NCI-H2107 treated with DMSO at 0.1 percent for 48 hours (cell line): ENCODE data around the gene TRMT10C.
A peak's percentile ranks its signal among the peaks of the same experiment; 100 is the strongest.
"Not testable (repeated sequence)": the region's sequence is repeated elsewhere in the genome, so short reads cannot be mapped to it uniquely, and the experiment has no call there.

ENCODE experiments used
- DNase-seq: peaks from one replicate; lab custom pipeline; 2025; ENCODE audit not compliant: unreplicated experiment; lab: John Stamatoyannopoulos, UW

TRMT10C gene

DNA sequence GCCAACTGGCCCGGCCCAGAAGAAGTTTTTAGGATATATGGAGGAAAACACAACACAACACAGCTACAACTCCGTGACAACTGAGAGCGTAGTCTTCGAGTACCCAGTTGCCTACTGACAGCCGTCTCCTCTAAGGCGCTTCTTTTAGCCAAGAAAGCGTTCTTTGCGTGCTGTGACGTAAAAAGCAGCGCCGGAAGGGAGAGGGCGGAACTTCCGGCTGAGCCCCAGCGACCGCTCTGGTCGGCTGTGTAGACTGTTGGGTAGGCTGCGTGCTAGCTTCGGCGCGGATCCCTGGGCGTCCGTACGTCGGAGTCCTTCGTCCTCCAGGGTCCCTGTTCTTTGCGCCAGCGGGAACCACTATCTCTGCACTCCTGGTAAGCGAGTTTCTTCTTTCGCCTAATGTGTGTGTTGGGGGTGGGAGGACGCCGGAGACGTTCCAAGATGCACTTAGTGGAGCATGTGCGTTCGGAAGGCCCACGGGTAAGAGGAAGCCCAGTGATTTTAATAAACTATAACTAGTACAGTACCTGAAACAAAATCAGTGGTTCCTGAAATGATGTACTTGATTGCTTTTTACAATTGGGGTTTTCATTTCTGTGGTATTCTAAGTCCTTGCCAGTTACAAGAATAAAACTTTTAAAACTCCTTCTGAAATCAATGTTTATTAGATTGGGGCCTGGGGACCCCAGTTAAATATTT is at the start of gene TRMT10C:
TRMT10C (plus strand) TSS at position 239 of the 699 bp plus-strand sequence. CDS start 2,914 bp downstream, outside the sequence.
- DNase-seq: peak; percentile 86

DNA sequence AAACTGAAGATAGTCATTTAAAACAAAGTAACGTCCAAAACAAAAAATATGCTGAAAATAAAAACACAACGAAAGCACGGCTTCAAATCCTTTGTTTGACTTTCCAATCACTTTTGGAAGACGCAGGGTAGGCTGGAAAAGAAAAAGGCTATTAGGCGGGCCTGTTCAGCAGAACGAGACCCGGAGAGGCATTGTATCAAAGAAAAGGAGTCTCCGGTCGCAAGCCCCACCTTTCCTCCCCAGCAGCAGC is 49.3 kb upstream of the TRMT10C start:
- no peak for DNase-seq

DNA sequence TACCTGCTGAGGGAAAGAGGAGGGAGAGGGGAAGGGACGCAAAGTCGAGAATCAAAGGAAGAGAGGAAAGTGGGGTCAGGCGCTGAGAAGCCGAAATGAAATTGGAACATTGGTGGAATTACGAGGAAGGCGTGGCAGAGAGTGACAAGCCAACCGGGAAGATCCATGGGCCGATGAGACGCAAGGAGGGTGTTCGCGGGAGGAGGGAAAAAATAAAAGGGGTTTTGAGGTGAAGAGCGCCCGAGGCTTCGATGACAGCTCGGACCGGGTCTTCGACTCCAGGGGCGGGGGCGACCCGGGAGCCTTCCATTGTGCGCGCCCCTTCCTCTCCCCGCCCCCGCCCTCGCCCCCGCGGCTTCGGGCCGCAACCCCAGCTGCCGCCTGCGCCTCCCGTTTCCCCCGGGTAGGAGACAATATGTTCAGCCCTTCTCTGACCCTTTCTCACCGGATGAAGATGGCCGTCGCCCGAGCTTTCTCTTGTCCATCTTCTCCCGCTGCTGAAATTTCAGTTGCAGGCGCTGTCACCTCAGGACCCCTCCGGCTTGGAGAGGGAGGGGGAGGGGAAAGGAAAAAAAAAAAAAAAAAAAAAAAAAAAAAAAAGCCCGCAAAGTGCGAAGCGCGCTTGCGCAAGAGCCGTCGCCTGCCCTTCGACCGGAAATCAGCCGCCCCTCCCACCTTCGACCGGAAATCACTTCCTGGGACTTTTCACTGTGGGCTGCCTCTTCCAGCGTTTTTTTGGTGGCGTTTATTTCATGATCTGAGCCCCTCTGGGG is 48.8 kb upstream of the TRMT10C start, which contains the start of gene SENP7:
SENP7 (minus strand) TSS at position 567 of the 773 bp plus-strand sequence; CDS start at position 485, 82 bp downstream.
- peak; percentile 80 for DNase-seq

DNA sequence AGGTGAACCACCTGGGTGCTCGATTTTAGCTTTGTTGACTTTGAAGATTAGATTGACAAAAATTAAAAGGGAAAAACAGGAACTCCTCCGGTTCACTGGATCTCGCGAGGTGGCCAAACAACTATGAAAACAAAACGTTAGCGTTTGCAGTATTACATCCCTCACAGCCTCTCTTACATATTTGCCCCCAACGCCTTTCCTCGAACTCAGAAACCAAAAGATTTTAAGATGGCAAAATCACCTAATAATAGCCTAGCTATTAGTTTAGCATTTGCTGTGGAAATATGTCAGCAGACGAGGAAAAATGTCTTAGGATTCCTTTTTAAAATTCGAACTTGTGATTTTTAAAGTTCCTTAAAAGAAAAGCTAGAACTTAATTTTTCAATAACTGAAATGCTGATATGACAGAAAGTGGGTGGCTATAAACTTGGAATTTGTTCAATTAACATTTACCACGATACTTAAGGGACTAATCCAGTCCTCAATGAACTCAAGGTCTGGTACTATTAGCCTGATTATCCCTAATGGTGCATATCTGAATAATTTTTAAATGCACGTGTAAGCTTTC is 48.2 kb upstream of the TRMT10C start:
- DNase-seq: no peak

DNA sequence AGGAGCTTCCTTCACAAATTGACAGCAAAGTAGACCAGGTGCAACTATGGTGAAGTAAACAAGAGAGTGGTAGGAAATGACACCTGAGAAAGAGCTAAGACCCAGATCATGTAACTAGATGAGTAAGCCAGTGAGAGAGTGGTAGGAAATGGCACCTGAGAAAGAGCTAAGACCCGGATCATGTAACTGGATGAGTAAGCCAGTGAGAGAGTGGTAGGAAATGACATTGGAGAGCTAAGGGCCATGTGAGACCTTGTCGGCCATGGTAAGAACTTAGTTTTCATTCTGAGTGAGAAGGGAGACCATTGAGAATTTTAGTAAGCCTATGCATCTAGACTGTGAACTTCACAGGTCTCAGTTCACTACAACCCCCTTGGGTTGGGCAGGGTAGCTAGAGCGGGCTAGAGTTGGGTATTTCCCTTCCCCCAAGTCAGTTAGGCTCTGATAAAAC is 43.2 kb upstream of the TRMT10C start:
- peak; percentile 77 for DNase-seq

DNA sequence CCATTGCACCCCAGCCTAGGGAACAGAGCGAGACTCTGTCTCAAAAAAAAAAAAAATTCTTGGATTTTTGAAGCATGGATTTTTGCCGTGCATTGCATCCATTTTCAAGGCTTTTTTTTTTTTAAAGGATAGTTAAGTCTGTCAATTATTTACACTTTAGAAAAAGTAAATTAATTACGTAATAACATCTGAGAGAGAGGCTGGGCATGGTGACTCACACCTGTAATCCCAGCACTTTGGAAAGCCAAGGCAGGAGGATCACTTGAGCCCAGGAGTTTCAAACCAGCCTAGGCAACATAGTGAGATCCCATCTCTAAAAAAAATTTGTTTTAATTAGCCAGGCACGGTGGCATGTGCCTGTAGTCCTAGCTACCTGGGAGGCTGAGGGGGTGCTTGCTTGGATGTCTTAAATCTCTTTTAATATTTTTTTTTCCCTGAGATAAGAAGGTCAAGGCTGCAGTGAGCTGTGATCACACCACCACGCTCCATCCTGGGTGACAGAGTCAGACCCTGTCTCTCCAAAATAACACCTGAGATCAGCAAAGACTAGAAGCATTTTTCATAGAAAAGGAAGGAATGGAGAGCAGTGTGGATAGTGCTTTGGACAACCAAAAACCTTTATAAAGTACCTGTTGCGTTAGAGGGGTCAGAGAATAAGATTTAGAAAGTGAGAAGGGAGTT is 41.8 kb upstream of the TRMT10C start:
- DNase-seq: no peak

DNA sequence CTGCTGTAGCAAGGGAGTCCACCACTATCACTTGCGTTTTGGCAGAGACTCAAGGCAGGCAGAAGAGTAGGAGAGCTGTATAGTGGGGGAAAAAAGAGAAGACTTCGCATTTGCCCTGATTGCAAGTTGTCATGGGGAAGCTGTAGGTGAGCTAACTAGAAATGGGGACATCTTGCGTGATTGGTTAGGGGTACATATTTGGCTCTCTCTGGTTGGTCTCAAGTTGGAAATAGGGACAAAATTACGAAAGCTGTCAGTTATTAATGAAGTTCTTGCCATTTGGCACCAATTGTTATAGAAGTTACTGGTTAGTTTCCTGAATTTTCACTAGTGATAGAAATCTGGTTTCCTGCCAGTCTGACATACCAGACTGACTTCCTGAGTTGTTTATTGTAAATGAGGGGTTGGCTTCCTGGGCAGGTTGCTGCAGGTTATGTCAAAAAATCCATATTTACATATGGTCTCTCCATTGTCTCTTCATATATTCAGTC is 40.4 kb upstream of the TRMT10C start:
- no peak for DNase-seq

DNA sequence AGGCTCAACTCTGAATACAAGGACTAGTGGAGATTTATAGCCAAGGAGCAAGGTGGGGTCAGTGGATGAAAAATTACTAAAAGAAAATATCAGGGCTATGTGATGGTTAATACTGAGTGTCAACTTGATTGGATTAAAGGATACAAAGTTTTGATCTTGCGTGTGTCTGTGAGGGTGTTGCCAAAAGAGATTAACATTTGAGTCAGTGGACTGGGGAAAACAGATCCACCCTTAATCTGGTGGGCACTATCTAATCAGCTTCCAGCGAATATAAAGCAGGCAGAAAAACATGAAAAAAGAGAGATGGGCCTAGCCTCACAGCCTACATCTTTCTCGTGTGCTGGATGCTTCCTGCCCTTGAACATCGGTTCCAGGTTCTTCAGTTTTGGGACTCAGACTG is 34.2 kb upstream of the TRMT10C start:
- no peak for DNase-seq

DNA sequence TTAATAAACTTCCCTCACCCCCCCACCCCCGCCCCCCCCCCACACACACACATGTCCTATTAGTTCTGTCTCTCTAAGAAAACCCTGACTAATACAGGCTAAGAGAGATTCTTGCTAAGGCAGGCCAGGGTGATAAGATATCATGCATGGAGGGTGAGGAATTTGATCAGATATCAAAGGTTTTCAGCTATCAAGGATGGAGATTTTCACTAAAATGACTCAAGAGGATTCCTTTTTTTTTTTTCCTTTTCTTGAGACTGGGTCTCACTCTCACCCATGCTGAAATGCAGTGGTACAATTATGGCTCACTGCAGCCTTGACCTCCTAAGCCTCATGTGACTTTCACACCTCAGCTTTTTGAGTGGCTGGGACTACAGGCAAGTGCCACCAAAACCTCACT is 33.8 kb upstream of the TRMT10C start:
- DNase-seq: no peak

DNA sequence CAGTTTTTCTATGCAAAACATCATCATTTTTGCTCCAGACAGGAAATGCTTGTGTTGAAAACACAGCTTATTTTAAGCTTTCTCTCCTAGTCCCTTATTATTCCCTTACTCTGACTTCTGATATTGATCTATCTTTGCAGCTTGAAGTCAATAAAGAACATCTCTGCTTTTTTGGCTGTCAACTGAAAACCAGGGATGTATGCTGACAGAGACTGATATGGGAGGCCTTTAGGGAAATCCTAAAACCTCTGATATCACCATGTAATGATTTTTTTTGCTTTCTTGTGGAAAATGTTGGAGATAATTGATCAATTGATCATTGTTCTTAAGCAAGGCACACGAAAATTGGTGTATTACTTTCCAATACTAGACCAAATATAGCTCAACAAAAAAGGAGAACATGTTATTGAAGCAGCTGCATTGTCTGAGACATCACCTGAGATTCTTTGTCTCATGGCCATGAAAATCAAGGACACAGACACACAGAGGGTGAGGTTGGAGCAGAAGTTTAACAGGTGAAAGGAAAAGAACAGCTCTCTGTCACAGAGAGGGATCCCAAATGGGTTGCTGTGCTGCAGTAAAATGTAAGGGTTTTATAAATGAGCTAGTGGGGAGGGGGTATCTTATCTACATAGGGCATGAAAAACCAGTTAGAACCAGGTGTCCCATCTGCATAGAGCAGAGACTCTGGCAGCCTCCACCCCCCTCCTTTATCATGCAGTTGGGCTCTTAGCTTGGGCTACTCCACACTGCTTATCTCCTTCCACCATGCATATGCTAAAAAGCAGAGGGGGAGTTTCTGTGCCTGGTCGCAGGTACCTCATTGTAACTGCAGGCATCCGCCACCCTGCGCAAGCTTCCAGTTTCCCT is 31.6 kb upstream of the TRMT10C start:
- no peak for DNase-seq

DNA sequence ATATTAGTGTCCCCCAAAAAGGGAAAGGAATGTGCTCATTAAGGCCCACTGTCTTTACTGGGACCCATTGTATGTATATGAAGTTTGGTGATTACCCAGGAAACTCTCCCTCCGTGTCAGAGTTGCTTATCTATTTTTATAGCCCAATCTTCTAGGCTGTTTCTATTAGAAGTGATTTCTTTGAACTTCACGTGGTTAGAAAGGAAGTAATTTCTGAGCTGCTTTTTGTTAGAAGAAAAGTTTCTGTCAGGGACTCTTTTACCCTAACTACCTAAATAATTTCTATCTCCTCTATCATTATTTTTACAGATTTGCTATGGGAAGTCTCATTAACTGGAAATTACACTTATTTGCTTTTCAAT is 31.0 kb upstream of the TRMT10C start:
- DNase-seq: no peak

DNA sequence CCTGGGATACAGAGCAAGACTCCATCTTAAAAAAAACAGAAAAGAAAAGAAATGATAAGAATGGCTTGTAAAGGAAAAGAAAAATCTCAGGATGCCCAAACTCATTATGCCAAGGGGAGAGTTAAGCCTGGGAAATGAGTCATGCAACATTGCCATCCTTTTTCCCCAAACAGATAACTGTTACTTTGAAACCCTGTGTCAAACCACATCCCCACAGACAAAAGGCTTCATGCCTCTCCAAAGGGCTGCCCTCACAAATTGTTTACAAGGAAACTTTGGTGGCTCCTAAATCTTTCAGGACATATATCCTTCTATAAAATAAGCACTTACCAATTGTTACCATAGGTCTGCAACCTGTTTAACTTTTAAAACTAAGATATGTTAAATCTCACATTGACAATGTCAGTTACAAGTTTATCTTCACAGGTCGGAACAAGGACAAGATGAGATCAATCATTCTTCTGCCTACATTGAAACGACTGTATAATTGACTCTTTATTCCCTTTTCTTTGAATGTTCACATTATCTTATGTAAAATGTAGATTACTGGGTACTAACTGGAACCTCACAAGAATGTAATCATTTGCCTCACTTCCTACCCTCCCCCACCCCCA is 30.1 kb upstream of the TRMT10C start:
- no peak for DNase-seq

DNA sequence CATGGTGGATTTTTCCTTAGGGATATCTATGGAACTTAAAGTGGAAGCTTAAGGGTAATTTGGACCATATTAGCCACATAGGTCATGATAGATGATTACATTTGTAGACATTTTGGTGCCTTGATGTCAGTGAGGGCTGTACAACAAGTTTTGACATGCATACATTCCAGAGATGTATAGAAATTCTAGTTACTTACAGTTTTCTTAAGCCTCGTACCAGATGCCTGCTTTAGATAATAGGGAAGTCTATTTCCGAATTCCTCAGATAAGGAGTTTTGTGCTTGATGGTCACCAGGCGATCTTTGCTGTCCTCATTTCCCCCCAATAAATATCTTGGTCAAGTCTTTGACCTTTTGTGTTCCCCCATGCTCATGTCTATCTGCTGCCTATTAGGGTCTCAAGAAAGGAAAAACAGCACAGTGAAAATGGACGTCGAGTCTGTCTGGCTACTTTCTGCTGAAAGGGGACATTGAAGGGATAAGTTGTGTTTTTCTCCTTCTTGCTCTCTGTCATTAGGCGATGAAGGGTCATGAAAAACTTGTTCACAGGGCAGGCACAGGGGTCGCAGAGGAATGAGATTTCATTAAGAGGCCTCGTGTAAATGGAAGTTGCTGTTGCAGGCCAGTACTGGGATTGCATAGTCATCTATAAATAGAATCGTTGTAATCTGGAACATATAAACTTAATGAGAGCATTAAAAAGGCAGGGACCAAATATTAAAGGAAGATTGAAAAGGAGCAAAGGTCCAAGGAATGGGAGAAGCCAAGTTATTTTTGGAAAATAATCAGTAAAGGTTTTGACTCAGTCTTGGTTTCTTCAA is 28.7 kb upstream of the TRMT10C start:
- DNase-seq: no peak

DNA sequence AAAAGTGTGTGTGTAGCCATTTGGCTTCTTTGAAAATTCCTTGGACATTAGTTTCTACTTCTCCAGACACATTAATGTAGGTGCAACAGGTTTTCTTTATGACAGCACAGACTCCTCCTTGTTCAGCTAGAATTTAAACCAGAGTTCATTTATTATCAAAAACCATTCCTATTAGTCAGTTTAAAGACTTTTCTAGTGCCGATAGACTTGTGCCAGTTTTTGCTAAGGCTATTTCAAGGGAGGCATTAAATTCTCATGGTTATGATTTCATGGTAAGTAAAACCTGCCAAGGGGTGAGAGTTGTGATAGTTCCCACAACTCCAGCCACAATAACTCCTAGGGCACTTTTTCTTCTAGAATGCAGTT is 28.1 kb upstream of the TRMT10C start:
- DNase-seq: no peak

DNA sequence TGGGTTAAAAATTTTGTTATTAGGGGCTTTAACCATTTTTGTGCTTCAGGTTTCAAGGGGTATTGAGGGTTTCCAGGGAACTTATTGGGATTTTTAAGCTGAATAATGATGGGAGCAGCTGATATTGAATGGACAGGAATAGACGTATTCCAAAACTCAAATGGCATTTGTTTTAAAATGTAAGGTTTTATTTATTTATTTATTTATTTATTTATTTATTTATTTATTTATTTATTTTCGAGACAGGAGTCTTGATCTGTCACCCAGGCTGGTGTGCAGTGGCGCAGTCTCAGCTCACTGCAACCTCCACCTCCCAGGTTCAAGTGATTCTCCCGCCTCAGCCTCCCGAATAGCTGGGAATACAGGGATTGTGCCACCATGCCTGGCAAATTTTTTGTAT is 26.4 kb upstream of the TRMT10C start:
- no peak for DNase-seq

DNA sequence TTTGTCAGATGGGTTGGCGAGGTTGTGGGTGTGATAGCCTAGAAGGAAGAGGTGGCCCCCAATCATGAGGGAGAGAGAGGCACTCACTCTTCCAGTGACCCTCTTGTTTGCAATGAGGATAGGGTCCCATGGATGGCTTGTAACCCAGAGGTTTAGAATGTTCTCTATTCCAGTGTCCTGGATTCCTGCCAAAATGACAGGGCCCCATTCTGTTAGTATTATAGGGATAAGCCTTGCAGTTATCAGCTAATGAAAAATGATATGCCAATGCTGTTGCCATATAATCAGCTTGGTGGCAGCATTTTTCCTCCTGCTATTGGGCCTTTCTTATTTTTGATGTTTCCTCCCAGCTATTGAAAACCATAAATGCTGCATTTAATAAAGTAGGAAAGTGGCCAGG is 25.4 kb upstream of the TRMT10C start:
- DNase-seq: no peak

DNA sequence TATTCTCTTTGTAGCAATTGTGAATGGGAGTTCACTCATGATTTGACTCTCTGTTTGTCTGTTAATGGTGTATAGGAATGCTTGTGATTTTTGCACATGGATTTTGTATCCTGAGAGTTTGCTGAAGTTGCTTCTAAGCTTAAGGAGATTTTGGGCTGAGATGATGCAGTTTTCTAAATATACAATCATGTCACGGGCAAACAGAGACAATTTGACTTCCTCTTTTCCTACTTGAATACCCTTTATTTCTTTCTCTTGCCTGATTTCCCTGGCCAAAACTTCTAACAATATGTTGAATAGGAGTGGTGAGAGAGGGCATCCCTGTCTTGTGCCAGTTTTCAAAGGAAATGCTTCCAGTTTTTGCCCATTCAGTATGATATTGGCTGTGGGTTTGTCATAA is 24.7 kb upstream of the TRMT10C start:
- DNase-seq: not testable (repeated sequence)

DNA sequence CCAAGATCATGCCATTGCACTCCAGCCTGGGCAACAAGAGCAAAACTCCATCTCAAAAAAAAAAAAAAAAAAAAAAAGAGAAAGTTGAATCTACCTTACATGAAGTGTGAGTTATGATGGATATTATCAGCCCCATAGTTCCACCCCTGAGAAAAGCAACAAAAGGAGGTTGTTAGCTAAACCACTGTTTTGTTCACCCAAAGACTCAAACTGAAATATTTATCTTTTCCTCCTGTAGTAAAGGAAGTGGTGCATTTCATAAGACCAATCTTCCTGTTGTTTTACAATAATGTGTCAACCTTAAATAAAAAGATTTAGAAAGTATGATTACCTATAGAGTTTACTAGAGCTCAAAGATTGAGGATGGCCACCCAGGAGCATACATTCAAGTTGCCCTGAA is 18.7 kb upstream of the TRMT10C start:
- no peak for DNase-seq

DNA sequence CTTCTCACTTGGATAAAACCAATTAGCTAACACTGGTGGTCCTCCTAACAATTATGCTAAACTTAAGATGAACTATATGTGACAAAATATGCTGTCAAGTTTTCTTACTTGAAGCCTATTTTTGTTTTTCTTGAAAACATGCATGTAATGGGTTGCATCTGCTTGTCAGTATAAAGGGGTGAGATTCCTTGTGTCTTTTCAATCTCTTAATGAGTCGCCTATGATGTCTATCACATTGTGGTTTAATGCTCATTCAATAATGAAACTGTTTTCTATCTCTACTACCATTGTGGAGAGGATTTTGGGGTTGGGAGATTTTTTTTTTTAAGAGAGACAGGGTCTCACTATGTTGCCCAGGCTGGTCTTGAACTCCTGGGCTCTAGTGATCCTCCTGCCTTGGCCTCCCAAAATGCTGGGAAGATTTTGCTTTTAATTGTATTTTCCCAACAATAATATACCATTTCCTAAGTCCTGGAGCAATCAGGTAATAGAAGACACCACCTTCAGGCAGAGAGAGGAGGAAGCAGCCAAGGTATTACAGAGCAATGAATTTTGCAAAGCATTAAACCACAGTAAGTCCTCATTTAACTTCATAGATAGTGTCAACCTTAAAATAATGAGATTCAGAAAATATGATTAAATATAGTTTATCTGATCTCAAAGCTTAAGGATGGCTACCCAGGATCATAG is 17.4 kb upstream of the TRMT10C start:
- no peak for DNase-seq
